ENCODE measurements around the gene SLIT3.

Gene SLIT3

DNA sequence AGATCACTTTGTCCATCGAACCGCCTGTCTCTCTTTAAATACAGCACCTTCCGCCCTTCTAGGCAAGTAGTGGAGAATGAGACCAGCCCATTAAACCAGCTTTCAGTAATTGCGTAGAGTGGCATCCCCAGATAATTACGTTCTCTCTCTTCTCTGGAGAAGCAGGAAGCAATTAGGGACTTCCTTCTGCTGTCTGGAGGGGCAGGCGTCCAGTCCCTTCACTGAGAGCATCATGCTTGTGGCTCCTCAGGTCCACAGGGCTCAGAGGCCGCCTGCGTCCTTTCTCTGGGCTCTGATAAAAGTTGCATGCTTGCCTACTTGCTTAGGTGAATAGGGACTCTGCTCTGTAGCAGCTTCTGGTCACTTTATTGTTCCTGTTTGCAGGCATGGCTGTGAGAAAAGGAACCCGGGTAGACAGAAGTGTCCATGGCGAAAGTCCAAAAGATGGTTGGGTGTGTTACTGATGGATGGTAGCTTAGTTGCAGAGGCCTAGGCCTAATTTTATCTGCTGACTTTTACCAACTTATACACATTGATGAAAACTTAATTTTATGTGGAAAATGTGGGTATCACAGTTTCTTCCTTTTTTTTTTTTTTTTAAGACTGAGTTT, 422.7 kb downstream of the SLIT3 start:
- DNase-seq = no peak

DNA sequence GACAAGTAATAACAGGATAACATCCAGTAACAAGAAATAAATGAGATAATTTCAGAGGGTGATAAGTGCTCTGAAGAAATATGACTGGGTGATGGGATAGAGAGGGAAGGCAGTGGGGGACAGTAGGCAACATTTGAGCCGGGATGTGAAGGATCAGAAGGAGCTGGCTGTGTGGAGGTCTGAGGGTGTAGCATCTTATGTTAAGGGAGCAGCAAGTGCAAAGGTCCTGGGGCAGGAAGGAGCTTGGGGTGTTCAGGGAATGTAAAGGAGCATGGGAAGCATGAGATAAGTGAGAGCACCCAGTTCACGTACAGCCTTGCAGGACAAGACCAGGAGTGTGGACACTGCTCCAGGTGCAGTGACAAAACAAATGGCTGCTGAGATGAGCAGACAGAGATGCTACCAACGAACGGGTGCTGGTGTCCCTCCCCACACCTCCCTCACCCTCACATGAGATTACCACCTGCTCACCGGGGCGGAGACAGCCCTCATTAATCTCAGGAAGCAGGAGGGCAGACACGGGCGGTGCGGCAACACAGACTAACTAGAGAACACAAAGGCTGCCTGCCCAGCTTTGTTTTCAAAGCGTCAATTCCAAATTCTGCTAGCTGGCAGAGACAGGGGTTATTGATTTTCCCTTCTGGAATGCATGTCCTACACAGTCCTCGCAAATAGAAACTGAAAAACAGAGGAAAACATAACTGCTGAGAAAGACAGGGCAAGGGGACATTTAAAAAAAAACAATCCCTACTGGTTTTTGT, 423.6 kb downstream of the SLIT3 start:
- no peak for DNase-seq

DNA sequence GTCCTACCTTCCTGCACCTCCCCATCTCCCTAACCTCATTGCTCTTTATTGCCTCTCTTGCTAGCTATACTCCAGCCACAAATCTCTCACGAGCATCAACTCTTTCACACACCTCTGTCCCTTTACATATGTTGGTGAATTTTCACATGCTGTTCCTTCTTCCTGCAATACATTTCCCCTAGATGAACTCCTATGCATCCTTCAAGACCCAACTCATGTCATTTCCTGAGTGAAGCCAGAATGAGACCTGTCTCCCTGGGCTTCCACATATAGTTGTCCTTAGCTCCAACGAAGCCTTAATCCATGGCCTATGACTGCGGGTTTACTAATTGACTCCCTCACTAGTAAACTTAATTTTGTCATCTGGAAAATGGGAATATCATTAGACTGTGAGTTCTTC, 424.5 kb downstream of the SLIT3 start:
- DNase-seq = no peak

DNA sequence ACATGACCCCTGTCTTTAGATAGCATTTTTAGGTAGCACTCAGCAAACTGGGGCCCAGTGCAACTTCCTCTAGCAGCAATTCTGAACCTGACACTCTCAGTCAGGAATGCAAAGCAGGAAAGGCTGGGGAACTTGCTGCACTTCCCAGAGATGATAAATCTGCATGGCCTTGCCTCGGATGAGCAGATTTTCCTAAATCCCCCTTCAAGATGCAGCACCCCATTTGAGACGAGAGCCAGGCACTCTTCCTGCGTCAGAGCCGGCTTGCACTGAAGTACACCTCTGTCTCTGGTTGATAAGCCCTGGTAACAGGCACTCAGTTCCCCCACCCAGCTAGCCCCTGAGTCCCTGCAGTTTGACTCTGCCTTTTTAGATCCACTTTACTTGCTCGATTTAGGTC, 425.1 kb downstream of the SLIT3 start:
- DNase-seq = no peak

DNA sequence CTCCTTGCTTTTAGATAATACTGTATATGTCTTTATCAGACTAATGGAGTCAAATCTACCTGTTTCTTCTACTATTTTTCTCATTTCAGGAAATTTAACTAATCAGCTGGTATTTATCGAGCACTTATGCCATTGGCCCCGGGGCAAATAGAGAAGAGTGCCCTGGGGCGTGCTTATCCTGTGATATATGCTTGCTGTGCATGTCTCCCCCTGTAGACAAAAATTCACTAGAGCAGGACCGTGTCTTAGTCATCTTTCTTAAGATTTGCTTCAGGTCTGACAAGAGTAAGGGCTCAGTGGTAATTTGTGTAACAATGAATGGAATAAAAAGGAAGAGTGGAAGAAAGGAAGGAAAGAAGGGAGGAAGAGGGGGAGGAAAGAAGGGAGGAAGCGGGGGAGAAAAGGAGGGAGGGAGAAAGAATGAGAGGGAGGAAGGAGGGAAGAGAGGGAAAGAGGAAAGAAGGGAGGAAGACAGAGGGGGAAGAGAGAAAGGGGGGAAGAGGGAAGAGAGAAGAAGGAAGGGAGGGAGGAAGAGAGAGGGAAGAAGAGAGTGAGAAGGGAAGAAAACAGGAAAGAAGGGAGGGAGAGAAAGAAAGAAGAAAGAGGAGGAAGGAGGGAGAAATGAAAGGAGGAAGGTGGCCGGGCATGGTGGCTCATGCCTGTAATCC, 426.1 kb downstream of the SLIT3 start:
- no peak for DNase-seq

DNA sequence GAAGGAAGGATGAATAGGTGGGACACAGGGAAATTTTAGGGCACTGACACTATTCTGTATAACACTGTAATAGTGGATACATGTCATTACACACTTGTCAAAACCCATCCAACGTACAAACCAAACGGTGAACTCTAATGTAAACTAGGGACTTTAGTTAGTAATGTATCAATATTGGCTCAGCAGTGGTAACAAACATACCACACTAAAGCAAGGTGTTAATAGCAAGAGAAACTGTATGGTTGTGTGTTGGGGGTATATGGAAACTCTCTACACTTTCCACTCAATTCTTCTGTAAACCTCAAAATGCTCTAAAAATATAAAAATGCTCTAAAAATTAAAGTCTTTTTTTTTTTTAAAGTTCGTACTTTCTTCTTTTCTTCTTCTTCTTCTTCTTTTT, 428.7 kb downstream of the SLIT3 start:
- no peak for DNase-seq

DNA sequence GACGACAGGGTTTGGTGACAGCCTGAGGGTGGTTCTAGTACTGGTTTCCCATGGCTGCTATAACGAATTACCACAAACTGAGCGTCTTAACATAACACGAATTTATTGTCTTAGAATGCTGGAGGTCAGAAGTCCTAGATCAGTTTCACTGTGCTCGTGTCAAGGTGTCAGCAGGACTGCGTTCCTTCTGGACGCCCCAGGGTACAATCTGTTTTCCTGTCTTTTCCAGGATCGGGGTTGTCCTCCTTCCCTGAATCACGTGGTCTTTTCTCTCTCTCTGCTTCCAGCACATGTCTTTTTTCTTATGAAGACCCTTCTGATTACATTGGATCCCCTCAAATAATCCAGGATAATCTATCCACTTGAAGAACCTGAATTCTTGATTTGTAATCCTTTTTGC, 430.0 kb downstream of the SLIT3 start:
- DNase-seq = no peak

DNA sequence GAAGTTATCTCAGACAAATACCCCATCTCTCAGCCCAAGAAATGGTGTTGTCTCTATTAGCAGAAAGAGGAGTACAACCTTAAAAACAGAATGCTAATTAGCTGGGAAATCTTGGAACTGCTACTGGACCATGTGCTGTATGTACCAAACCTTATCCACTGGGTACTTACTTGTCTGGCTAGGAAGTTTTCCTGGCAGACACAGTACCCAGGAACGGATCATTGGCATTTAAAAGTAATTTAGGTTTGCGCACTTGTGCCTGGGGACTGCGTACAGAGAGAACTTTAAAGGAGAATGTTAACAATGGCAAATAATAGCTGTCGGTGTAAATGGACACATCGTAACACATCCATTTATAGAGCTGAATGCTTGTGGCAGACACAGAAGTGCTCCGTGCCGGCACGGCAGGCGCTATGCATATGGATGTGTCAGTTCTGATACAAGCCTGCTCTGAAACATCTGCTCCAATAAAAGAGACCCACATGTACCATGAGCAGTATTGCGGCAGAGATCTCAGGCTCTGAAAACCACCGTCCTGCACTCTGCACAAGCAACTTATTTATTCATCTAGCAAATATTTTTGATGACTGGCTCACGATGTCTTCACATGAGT, 431.2 kb downstream of the SLIT3 start:
- no peak for DNase-seq

DNA sequence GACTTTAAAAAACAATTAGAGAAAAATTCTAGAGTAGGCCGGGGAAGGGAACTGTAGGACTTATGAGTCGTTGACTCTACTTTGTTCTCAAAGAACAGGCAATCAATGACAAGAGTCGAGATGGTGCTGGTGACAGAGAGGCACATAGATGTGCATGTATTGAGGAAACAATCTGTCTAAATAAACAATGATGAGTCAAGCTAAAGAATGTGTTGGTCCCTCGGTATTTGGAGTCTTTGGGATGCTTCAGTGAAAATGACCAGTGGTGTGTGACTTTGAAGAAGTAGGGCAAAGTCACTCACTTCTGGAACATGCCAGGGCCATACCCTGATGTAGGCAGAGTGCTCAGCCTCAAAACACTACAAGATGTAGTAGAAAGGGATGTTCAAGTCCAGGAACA, 433.7 kb downstream of the SLIT3 start:
- DNase-seq = no peak

DNA sequence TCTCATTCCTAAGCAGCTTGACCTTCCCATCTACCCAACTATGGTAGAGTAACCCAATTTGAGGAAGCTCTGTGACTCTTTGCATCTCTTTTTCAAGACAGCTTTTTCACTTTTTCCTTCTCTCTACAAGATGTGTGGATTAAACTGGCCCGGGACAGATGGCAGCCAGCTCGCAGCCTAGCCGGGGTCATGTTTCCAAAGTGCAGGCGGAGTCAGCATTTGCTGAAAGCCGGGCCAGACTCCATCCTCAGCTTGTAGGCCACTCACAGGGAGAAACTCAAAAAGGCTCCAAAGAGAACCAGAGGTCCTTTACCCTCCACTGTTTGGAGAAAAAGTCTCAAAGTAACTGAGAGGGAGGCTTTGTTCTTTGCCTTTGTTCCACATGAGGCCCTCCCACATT, 435.0 kb downstream of the SLIT3 start:
- no peak for DNase-seq

DNA sequence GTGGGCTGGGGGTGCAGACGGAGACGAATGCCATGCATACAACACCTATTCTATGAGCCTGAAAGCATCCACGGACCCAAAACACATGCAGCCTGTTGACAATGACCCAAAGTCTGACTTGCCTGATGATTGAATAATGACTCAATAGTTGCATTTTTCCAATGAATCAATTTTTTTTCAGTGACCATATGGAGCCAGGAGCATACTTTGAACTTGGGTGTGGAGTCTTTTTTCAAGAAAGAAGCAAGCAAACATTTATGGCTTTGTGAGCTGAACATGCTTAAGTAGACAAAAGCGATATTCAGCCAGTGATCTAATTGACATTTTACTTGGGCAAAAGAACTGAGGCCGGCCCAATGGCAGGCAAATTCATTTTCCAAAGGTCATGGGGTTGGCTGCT, 437.9 kb downstream of the SLIT3 start:
- DNase-seq = no peak

DNA sequence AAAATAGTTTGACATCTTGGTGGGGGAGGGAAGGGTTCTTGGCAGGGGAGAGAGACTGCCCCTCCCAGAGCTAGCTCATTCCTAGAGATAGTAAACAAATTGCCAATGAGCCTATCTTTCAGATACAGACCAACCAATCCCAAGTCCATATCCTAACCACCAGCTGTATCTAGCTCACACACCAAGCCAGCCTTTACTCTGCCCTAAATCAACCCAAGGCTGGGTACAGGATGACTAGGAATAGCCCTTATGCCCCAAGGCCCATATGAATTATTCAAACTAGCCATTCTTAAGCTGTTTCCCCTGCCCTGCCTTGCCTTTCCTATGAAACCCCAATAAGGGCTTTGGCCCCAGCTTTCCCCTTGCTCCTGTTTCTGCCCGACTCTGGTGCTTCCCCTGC, 440.4 kb downstream of the SLIT3 start:
- no peak for DNase-seq

DNA sequence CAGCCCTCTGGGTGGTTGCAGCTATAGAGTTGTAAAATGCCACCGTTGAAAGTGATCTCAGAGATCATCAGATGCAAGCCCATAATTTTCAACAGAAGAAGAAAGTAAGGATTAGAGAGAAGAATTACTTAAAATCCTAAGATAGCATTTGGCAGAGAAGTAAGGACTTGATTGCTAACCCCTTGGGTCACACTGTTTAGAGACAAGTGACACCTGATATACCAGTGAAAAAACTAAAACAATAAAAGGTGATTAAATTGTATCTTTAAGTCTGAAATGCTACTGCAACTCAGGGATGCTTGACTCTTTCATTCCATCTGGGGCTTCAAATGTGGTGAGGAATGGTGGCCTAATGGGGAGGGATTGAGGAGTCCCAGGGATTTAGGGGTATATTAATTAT, 440.9 kb downstream of the SLIT3 start:
- no peak for DNase-seq

DNA sequence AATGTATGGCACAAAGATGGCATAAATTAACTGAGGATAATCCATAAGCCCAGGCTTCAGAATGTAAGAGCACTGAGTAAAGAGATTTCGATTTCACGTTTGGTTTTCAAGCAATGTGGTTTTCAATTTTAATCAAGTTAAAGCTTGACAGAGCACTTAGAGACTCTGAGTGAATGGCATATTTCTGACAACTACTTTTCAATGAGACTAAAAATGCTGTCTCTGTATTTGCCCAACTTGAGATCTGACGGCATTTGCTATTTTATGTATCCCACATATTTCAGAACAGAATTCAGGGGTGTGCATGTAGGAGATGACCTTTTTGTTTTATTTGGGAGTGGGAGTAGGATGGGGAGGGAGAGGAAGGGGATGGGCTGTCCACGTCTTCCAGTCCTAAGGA, 441.5 kb downstream of the SLIT3 start:
- no peak for DNase-seq

DNA sequence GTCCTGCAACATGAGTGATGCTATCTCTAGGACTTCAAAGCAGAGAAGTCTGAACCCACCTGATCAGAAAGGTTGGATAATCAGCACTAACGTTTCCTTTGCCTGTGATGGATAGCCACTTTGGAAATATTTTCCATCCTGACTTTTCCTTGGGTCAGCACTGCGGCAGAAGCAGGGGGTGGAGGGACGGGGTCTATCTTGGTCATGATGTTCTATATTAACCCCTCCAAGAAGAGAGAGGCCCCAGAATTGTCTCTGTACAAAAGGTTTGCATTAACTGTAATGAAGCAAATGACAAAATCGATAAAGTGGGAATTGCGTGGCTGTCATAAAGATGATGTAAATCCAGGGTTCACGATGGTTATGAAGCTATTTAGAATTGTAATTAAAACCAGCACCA, 441.9 kb downstream of the SLIT3 start:
- DNase-seq = no peak

DNA sequence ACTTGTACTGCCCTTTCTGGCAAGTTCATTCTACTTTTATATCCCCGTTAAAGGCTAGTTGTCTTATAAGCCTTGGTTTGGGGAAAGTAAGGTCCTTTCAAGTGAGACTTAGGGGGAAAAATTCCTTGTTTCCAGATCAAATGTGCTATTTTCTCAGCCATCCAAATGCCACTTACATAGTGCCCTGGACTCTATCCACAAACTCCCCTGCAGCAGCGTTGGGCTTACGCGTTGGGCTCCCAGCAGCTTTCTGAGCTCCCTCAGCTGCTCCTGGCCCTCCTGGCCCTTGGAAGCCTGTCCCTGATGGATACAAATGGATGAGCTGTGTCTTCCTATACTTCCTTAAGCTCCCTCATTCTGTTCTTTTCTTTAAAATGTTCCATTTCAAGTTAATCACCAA, 442.6 kb downstream of the SLIT3 start:
- no peak for DNase-seq

DNA sequence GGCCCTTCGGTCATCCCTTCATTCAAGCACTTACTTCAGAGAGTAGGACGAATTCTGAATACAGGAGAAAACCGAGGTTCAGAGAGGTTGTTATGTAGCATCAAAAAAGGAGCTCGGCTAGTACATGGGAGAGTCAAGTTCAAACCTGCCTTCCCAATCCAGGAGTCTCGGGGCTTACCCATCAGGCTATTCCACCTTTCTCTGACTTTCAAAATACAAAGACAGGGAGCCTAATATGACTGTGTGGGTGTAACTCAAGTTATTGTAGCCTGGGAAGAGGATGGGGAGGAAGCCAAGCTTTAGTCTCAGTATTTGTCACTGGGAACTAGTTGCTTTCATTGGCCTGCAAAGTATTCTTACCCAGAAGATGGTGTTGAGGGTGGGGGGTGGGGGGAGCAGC, 447.0 kb downstream of the SLIT3 start:
- DNase-seq = no peak

DNA sequence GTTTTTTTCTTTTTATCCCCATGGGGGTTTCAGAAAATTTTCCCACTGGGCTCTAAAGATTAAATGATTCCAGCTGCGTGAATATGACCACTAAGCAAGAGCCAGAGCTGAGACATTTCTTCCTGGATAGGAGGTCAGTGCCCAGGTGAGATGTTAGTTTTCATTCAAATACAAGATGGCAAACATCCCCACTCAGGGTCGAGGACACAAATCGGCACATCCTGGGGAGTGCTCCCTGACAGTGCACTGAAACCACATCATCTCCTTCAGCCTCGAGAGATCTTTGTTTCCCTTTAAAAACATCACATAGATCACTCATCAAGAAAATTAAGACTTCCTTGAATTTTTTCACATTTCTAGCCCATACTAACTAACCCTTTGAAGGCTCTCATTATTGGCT, 448.6 kb downstream of the SLIT3 start:
- no peak for DNase-seq

DNA sequence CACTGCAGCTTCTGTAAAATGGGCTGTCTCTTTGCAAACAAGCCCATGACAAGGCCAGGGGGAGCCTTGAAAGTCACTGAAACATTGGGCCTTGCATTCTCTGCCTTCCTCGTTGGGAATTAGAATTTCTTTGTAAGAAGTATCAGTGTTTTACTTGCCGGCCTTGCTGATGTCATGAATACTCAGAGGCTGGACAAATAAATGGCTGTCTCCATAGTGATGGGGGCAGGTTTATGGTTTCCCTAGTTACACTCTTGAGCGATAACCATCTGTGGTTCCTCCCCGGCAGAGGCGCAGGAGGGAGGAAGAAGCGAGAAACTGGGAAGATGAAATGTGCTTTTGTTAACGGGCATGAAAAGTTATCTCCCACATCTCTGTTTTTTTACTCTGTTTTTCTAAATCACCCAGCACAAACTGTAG, 449.0 kb downstream of the SLIT3 start:
- peak; percentile 75 for DNase-seq

DNA sequence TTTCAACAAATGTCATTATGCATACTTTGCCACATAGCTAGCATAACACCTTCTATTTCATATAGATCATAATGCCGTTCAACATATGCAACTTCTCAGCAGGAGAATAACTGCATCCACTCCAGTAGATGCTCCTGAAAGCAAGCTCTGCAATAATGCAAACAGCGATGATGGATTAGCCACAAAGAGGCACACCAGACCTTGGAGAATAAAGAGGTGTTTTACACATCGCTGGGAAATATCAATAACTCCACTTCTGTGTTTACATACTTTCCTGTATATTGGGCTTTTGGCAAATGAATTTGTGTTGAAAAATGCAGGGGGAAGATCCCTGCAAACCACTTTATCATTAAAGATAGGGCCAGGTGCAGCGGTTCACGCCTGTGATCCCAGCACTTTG, 450.3 kb downstream of the SLIT3 start:
- no peak for DNase-seq

DNA sequence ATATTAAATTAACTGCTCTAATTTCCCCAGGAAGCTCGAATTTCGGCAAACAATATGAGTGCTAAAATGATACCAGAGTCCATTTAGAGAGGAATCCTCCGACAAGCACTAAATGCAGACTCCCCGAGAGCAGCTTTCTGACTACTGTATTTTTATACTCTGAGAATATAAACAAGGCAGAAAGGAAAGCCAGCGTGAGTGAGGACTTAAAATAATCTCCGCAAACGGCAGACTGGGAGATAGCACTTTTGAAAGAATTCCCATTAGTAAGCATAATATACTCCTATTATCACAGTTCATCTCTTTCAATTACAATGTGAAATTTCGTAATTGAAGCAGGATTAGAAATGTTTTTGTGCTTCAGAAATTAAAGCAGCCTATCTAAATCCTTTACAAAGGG, 452.4 kb downstream of the SLIT3 start:
- DNase-seq = no peak

DNA sequence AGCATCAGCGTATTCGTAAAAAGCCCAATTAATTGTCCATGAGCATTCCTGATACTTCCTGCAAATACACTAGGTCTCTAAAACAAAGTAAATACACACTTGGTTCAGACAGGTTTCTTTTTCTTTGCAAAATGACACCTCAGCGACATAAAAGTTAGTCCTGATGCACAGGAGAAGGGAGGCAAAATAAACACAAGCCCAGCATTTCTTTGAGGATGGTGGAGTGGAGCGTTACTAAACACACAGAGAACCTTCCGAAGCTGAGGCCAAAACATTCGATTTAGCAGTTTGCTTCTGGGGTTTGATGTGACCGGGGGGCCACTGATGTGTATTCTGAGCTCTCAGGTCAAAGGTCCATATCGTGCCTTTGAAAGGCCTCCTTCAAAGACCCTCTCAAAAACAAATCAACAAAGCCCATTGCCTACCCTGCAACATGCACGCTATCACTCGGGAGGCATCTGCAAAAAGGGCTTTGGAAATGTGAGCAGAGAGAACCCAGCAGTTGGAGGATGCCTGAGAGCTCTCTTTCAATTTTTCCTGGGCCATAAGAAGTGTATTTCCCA, 453.3 kb downstream of the SLIT3 start:
- DNase-seq = no peak

DNA sequence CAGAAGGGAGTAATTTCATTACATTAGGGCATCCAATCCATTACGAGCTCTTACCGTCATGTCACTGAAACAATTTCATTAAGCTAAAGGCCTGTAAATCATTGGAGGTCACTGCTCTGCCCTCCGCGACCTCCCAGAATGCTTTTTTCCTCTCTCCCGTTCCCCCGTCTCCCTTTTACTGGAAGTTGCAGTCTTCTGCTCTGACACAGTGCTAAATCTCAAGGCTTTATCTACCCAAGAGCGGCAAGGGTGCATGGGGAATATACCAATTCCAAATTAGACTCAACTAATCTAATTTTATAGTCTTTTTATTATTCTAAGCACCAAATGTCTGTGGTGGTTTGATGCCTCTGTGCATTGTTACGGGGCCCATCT, 456.0 kb downstream of the SLIT3 start:
- DNase-seq = no peak

Data from GF-D8 (cell line).